K562 (cell line): ENCODE data around the gene TUBD1. TPM values are rescaled to one million over a fixed set of nuclear protein-coding genes. Genes with fewer than 3 reads are reported as not detected.

Source experiments
- ARID1B ChIP-seq: fragments of 450-650 bp; IDR thresholded peaks from 2 replicates; pipeline ENCODE4 v1.6.1; 2016; ENCODE audit warnings: antibody characterized with exemption, mild to moderate bottlenecking, inconsistent platforms
- NFE2 ChIP-seq: IDR thresholded peaks from 2 replicates; pipeline ENCODE4 v1.6.1; 2014; ENCODE audit warnings: antibody characterized with exemption, low read depth
- NKRF ChIP-seq: fragments of 450-650 bp; IDR thresholded peaks from 2 replicates; pipeline ENCODE4 v1.6.1; 2016; ENCODE audit warnings: borderline replicate concordance
- PML ChIP-seq: IDR thresholded peaks from 2 replicates; pipeline ENCODE4 v1.6.1; 2012; ENCODE audit warnings: low read length, inconsistent platforms
- PRMT5 ChIP-seq: sonication (generic); formaldehyde crosslinking; IDR thresholded peaks from 2 replicates; pipeline ENCODE4 v1.5.0; 2020; ENCODE audit warnings: missing genetic modification reagents
- ZNF444 ChIP-seq: fragments of 250-450 bp; sonication (Bioruptor Pico); IDR thresholded peaks from 2 replicates; pipeline ENCODE4 v1.4.0; 2020; ENCODE audit warnings: mild to moderate bottlenecking, moderate library complexity
- ZNF639 ChIP-seq, 2 experiments: fragments of 200-800 bp in 1 of 2; sonication (Bioruptor generic) in 1 of 2; sonication (generic) in 1 of 2; formaldehyde crosslinking in 1 of 2; IDR thresholded peaks in 1 of 2; conservative IDR thresholded peaks in 1 of 2; 2 replicates each; pipeline versions ENCODE4 v1.5.0 to v1.6.1; 2016 to 2020; ENCODE audit warnings: missing compliant biosample characterization in 1 of 2, missing genetic modification characterization in 1 of 2, missing genetic modification reagents in 1 of 2
- polyA plus RNA-seq, 8 experiments: library from polyadenylated mRNA; depleted of rRNA in 4 of 8; stranded (reverse) in 5 of 8; unstranded in 3 of 8; fragments of >200 nt; fragmentation: Nextera tagmentation in 2 of 8; fragmentation: Illumina TruSeq in 1 of 8; extraction: Ambion mirVana in 2 of 8; extraction: Trizol in 1 of 8; gene quantifications; 2 replicates each; pipeline versions ENCODE4 v1.2.1 to v1.2.3, GENCODE V29; 2011 to 2014; ENCODE audit warnings: inconsistent platforms in 1 of 8, missing spikeins in 1 of 8
- total RNA-seq, 7 experiments: library from RNA; depleted of rRNA in 6 of 7; stranded (reverse); fragments of >200 nt in 6 of 7; fragmentation: Illumina TruSeq in 2 of 7; extraction: Trizol in 2 of 7; gene quantifications; 2 replicates each; pipeline versions ENCODE4 v1.2.1 to v1.2.3, GENCODE V29; 2011 to 2021; ENCODE audit warnings: low replicate concordance in 1 of 7
- TF ChIP-seq, protein P1 (sequence below), 2 experiments: fragments of 450-650 bp in 1 of 2; sonication (generic) in 1 of 2; formaldehyde crosslinking in 1 of 2; IDR thresholded peaks; 2 replicates each; pipeline versions ENCODE4 v1.7.1 to v1.9.0; 2016 to 2022; ENCODE audit warnings: inconsistent platforms in 1 of 2, mild to moderate bottlenecking in 1 of 2, missing genetic modification reagents in 1 of 2
- TF ChIP-seq, protein P2 (sequence below), 2 experiments: fragments of 450-650 bp in 1 of 2; IDR thresholded peaks; 2 replicates each; pipeline ENCODE4 v1.6.1; 2011 to 2017; ENCODE audit warnings: low read depth in 2 of 2, antibody characterized with exemption in 1 of 2, borderline replicate concordance in 1 of 2, low read length in 1 of 2, mild to moderate bottlenecking in 1 of 2, mixed read lengths in 1 of 2; ENCODE audit not compliant: control insufficient read depth in 1 of 2

Gene TUBD1
- total and polyA plus RNA-seq, 9 of the 15 experiments (the other 6 are each of a cell fraction or from before 2014, with no cell fraction given): 10.8 to 35.3 (median 17.9) TPM

DNA sequence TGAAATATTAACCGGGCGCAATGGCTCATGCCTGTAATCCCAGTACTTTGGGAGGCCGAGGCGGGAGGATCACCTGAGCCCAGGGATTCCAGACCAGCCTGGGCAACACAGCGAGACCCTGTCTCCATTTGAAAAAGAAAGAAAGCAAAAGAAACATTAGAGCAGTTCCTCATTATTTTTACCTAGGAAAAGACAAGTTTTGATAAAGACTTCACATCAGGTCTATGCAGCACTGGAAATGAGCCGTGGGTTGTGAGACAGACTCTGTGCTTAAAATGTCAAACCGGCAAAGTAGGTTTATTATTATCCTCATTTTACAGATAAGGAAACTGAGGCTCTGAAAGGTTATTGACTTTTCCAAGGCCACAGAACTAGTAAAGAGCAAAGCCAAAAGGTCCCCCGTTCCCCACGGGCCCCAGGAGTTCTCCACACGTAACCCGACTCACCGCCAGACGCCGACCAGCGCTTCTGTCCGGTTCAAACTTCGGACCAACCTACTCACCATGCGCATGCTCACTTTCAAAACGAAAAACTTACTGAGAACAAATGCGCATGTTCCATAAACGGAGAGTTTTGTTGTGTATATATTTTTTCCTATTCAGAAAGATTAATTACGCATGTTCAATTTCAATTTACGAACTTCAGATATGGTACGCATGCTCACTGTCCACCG lies 356 bp downstream of the TUBD1 start (continued):
- no peak for TF ChIP-seq PRMT5 (CRISPR knock-in tag)
- TF ChIP-seq, protein P1, sequence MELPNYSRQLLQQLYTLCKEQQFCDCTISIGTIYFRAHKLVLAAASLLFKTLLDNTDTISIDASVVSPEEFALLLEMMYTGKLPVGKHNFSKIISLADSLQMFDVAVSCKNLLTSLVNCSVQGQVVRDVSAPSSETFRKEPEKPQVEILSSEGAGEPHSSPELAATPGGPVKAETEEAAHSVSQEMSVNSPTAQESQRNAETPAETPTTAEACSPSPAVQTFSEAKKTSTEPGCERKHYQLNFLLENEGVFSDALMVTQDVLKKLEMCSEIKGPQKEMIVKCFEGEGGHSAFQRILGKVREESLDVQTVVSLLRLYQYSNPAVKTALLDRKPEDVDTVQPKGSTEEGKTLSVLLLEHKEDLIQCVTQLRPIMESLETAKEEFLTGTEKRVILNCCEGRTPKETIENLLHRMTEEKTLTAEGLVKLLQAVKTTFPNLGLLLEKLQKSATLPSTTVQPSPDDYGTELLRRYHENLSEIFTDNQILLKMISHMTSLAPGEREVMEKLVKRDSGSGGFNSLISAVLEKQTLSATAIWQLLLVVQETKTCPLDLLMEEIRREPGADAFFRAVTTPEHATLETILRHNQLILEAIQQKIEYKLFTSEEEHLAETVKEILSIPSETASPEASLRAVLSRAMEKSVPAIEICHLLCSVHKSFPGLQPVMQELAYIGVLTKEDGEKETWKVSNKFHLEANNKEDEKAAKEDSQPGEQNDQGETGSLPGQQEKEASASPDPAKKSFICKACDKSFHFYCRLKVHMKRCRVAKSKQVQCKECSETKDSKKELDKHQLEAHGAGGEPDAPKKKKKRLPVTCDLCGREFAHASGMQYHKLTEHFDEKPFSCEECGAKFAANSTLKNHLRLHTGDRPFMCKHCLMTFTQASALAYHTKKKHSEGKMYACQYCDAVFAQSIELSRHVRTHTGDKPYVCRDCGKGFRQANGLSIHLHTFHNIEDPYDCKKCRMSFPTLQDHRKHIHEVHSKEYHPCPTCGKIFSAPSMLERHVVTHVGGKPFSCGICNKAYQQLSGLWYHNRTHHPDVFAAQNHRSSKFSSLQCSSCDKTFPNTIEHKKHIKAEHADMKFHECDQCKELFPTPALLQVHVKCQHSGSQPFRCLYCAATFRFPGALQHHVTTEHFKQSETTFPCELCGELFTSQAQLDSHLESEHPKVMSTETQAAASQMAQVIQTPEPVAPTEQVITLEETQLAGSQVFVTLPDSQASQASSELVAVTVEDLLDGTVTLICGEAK (IDR thresholded peaks at IDR 0.05): peak; percentile 48
- TF ChIP-seq, protein P1 (CRISPR knock-in tag; IDR thresholded peaks at IDR 0.05): no peak
- 0 out of 2 replicates have a peak, but pooled peaks have one; percentile 34 for TF ChIP-seq NKRF
- TF ChIP-seq ZNF639 (CRISPR knock-in tag; conservative IDR thresholded peaks at IDR 0.05 in 1 of 2, IDR thresholded peaks at IDR 0.05 in 1 of 2): peak in 1 of 2 experiments; percentile 9; a peak in 1 of 4 replicates
- no peak for TF ChIP-seq PML
- TF ChIP-seq NFE2: 0 out of 2 replicates have a peak, but pooled peaks have one; percentile 20
- no peak for TF ChIP-seq ZNF444
- TF ChIP-seq, protein P2, sequence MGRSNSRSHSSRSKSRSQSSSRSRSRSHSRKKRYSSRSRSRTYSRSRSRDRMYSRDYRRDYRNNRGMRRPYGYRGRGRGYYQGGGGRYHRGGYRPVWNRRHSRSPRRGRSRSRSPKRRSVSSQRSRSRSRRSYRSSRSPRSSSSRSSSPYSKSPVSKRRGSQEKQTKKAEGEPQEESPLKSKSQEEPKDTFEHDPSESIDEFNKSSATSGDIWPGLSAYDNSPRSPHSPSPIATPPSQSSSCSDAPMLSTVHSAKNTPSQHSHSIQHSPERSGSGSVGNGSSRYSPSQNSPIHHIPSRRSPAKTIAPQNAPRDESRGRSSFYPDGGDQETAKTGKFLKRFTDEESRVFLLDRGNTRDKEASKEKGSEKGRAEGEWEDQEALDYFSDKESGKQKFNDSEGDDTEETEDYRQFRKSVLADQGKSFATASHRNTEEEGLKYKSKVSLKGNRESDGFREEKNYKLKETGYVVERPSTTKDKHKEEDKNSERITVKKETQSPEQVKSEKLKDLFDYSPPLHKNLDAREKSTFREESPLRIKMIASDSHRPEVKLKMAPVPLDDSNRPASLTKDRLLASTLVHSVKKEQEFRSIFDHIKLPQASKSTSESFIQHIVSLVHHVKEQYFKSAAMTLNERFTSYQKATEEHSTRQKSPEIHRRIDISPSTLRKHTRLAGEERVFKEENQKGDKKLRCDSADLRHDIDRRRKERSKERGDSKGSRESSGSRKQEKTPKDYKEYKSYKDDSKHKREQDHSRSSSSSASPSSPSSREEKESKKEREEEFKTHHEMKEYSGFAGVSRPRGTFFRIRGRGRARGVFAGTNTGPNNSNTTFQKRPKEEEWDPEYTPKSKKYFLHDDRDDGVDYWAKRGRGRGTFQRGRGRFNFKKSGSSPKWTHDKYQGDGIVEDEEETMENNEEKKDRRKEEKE (IDR thresholded peaks at IDR 0.05; ENCODE audit: borderline replicate concordance in 1 of 2, control insufficient read depth in 1 of 2, low read depth in 2 of 2, low read length in 1 of 2): 0 out of 4 replicates have a peak, but pooled peaks of 1 of the 2 experiments have one; percentile 3
- TF ChIP-seq ARID1B: no peak
